ENCODE results near the gene DUSP7.

DUSP7 gene

GRCh38 chr3:52067046-52067445 is 10.7 kb upstream of the DUSP7 start:
- no peak for DNase-seq

- no peak for DNase-seq
Measured at GRCh38 chr3:52065264-52065756, 8.9 kb upstream of the DUSP7 start.

- no peak for DNase-seq
Measured at GRCh38 chr3:52064561-52064960, 8.2 kb upstream of the DUSP7 start.

GRCh38 chr3:52063026-52063723 is 6.8 kb upstream of the DUSP7 start:
- peak; percentile 63 for DNase-seq

- DNase-seq: no peak
Measured at GRCh38 chr3:52062505-52062904, 6.1 kb upstream of the DUSP7 start.

GRCh38 chr3:52061121-52061910 is 4.9 kb upstream of the DUSP7 start:
- no peak for DNase-seq

- no peak for DNase-seq
Measured at GRCh38 chr3:52059781-52060180, 3.4 kb upstream of the DUSP7 start.

GRCh38 chr3:52057812-52058495 is 1.6 kb upstream of the DUSP7 start:
- DNase-seq: no peak

GRCh38 chr3:52056968-52057811 is 819 bp upstream of the DUSP7 start:
- peak; percentile 90 for DNase-seq

- DNase-seq: no peak
Measured at GRCh38 chr3:52055537-52056351, 627 bp downstream of the DUSP7 start.

GRCh38 chr3:52054661-52055511 is 1.5 kb downstream of the DUSP7 start:
- DNase-seq: no peak

- DNase-seq: no peak
Measured at GRCh38 chr3:52053307-52054304, 2.8 kb downstream of the DUSP7 start.

- no peak for DNase-seq
Measured at GRCh38 chr3:52052831-52053306, 3.5 kb downstream of the DUSP7 start.

- no peak for DNase-seq
Measured at GRCh38 chr3:52051444-52051843, 4.9 kb downstream of the DUSP7 start.

GRCh38 chr3:52050571-52050970 is 5.8 kb downstream of the DUSP7 start:
- no peak for DNase-seq

- no peak for DNase-seq
Measured at GRCh38 chr3:52049503-52049902, 6.9 kb downstream of the DUSP7 start.

GRCh38 chr3:52047295-52047960 is 8.9 kb downstream of the DUSP7 start:
- no peak for DNase-seq

- no peak for DNase-seq
Measured at GRCh38 chr3:52046902-52047239, 9.5 kb downstream of the DUSP7 start.
